Left ventricle myocardium inferior (tissue), 1 donor: ENCODE measurements around the gene HOXD12. TPM values are rescaled to one million over a fixed set of nuclear protein-coding genes. Genes with fewer than 3 reads are reported as not detected.
A peak's percentile ranks its signal among the peaks of the same experiment; 100 is the strongest.

Experiments used
- DNase-seq: peaks from one replicate; pipeline ENCODE4 v3.0.0-alpha.2; 2020
- H3K27ac ChIP-seq: fragments of 200-600 bp; replicated peaks from 2 replicates; pipeline ENCODE4 v1.8.0; 2021
- H3K27me3 ChIP-seq: fragments of 200-600 bp; 2 replicates; pipeline ENCODE4 v1.8.0; 2021; ENCODE audit warnings: low read depth
- H3K36me3 ChIP-seq: fragments of 200-600 bp; 2 replicates; pipeline ENCODE4 v1.8.0; 2021
- H3K4me1 ChIP-seq: fragments of 200-600 bp; 2 replicates; pipeline ENCODE4 v1.8.0; 2021
- H3K4me3 ChIP-seq: fragments of 200-600 bp; 2 replicates; pipeline ENCODE4 v1.8.0; 2021; ENCODE audit warnings: mild to moderate bottlenecking, moderate library complexity
- H3K9me3 ChIP-seq: fragments of 200-600 bp; replicated peaks from 2 replicates; pipeline ENCODE4 v1.8.0; 2021
- CTCF ChIP-seq: fragments of 200-600 bp; IDR thresholded peaks from 2 replicates; pipeline ENCODE4 v1.8.0; 2021; ENCODE audit warnings: antibody characterized with exemption, mild to moderate bottlenecking, borderline replicate concordance
- intact Hi-C: fragments of 100-400 bp; cut with micrococcal nuclease; formaldehyde crosslinking; loops from one replicate; pipeline ENCODE4 v1.11.0; 2022
- total RNA-seq: library from RNA; stranded (reverse); fragmentation: NEBNext Ultra II Directional; extraction: Animal tissue kit (Norgen Biotek cat#: 25700); gene quantifications from one replicate; pipeline ENCODE4 v1.2.1, GENCODE V29; 2021
- donor health status: DM: no; HTN: yes; CAD: no; lungs with severe emphysema.

HOXD12 gene
- total RNA-seq, 1 donor from 2014 or later, result not detected

- H3K4me1 ChIP-seq, result peaks cover 44% of the 10 kb centered on the region
- no peak for DNase-seq
- no peaks in the 10 kb centered on the region for H3K36me3 ChIP-seq
- H3K4me3 ChIP-seq, result peak overlapping the region; percentile 64
- peak; percentile 16 for TF ChIP-seq CTCF
- intact Hi-C loops, result no loop called here
- H3K9me3 ChIP-seq, result no peaks in the 10 kb centered on the region
- no peak overlapping the region for H3K27ac ChIP-seq
- H3K27me3 ChIP-seq, result peaks cover 100% of the 10 kb centered on the region
Observed at GRCh38 chr2:176097820-176098365, 1.7 kb upstream of the HOXD12 start.

- Histone ChIP-seq H3K9me3 (no peaks in the 10 kb centered on the region), H3K4me1 (peaks cover 37% of the 10 kb centered on the region), H3K4me3 (no peak overlapping the region), H3K27me3 (peaks cover 100% of the 10 kb centered on the region), H3K36me3 (no peaks in the 10 kb centered on the region), H3K27ac (no peak overlapping the region)
- intact Hi-C loops, result no loop called here
- no peak for TF ChIP-seq CTCF
- DNase-seq, result no peak
Observed at GRCh38 chr2:176098366-176099158, 1.0 kb upstream of the HOXD12 start.

- Histone ChIP-seq H3K4me1 (peaks cover 42% of the 10 kb centered on the region), H3K27ac (no peak overlapping the region), H3K36me3 (no peaks in the 10 kb centered on the region), H3K9me3 (no peaks in the 10 kb centered on the region), H3K27me3 (peaks cover 100% of the 10 kb centered on the region), H3K4me3 (no peak overlapping the region)
- no peak for DNase-seq
- TF ChIP-seq CTCF, result no peak
- intact Hi-C loops, result no loop called here
Observed at GRCh38 chr2:176099159-176099727, 352 bp upstream of the HOXD12 start.

GRCh38 chr2:176100547-176101140 is 1.0 kb downstream of the HOXD12 start:
- intact Hi-C loops, result no loop called here
- Histone ChIP-seq H3K27me3 (peaks cover 100% of the 10 kb centered on the region), H3K9me3 (no peaks in the 10 kb centered on the region), H3K36me3 (no peaks in the 10 kb centered on the region), H3K4me3 (no peak overlapping the region), H3K27ac (no peak overlapping the region), H3K4me1 (peaks cover 51% of the 10 kb centered on the region)
- no peak for TF ChIP-seq CTCF
- DNase-seq, result no peak

- intact Hi-C loops, result no loop called here
- no peak for TF ChIP-seq CTCF
- Histone ChIP-seq H3K9me3 (no peaks in the 10 kb centered on the region), H3K4me3 (no peak overlapping the region), H3K36me3 (no peaks in the 10 kb centered on the region), H3K4me1 (peaks cover 51% of the 10 kb centered on the region), H3K27me3 (peaks cover 100% of the 10 kb centered on the region), H3K27ac (no peak overlapping the region)
- DNase-seq, result no peak
Observed at GRCh38 chr2:176101216-176101830, 1.7 kb downstream of the HOXD12 start.
